Measurements from ENCODE around the gene PHKA1. TPM values are rescaled to one million over a fixed set of nuclear protein-coding genes. Genes with fewer than 3 reads are reported as not detected.
A peak's percentile ranks its signal among the peaks of the same experiment; 100 is the strongest.
"Not testable (repeated sequence)": the region's sequence is repeated elsewhere in the genome, so short reads cannot be mapped to it uniquely, and the experiment has no call there.

The PHKA1 gene
- 2.8 TPM for total RNA-seq

DNA sequence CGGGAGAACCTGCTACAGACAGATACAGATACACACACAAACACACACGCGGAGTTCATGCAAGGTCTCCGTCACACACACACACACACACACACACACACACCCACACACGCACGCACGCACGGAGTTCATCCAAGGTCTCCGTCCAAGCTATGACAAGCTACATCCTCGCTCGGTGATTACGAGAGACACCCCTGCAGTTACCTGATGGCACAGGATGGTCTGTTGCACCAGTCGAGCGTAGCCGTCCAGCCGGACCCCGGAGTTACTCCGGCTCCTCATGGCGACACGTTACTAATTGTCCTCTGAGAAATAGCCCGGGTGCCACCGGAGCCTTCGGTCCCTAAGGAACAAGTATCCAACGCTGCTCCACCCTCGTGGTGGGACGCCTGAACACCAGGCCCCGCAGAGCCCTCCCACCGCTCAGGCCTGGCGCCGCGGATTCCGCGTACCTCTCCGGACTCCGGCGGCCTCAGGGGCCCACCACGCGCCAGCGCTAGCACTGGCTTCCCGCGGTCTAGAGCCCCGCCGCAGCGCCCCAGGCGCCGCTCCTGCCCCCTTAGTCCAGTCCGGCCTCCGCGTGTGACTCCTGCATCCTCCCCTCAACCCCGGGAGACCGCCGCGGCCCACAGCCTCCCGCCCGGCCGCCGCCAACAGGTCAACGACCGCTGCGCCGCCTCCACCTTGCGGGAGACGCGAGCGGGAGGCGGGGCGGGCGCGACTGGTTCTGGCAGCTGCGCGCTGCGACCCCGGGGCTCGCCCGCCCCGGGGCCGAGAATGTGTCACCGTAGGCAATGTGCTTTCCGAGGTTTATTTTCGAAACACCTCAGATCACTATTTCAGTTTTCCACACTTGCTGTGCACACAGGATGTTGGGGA lies at the start of gene PHKA1:
TSS of gene PHKA1 (minus strand) at position 708 of the 879 bp plus-strand sequence. CDS start at position 282, 426 bp downstream.
- intact Hi-C loops (cut with DNase I); DNase-seq (ENCODE audit: low spot score): not testable (repeated sequence)
- ATAC-seq, result peak; percentile 58

DNA sequence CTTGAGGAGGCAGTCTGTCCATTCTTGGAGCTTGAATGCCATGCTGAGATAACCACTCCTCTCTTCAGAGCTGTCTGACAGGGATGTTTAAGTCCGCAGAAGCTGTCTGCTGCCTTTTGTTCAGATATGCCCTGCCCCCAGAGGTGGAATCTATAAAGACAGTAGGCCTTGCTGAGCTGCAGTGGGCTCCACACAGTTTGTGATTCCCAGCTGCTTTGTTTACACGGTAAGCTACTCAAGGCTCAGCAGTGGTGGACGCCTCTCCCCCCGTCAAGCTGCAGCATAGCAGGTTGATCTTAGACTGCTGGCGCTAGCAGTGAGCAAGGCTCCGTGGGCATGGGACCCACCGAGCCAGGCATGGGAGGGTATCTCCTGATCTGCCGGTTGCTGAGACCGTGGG lies 46.3 kb upstream of the PHKA1 start:
- ATAC-seq; DNase-seq (ENCODE audit: low spot score); intact Hi-C loops (cut with DNase I): not testable (repeated sequence)

- intact Hi-C loops (cut with DNase I); DNase-seq (ENCODE audit: low spot score); ATAC-seq: not testable (repeated sequence)
Observed at GRCh38 chrX:72748545-72748944, 34.4 kb upstream of the PHKA1 start.

DNA sequence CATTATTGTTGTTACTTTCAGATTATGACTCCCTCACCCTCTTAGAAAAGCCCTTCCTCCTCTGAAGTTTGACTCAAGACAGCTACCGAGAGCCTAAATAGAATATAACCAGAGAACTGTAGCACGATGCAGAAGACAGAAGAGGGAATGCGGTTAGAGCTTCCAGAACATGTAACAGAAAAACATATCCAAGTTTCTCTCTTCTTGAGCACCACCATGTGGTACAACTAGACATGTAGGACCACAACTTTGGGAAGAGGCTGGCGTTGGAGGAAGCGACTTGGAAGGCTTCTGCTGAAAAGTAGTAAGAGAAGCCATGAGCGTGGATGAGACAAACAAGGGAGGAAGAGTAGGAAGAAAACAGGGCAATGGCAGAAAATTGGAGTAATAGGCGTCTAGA lies 31.4 kb upstream of the PHKA1 start:
- DNase-seq (ENCODE audit: low spot score); intact Hi-C loops (cut with DNase I); ATAC-seq: not testable (repeated sequence)

DNA sequence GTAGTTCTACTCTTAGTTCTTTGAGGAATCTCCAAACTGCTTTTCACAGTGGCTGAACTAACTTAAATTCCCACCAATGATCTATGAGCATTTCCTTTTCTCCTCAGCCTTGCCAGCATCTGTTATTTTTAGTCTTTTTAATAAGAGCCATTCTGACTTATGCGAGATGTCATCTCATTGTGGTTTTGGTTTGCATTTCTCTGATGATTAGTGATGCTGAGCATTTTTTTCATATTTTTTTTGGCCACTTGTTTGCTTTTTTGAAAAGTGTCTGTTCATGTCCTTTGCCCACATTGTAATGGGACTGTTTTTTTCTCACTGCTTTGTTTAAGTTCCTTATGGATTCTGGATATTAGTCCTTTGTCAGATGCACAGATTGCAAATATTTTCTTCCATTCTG lies 21.5 kb upstream of the PHKA1 start:
- ATAC-seq (no peak), DNase-seq (ENCODE audit: low spot score) (no peak)
- intact Hi-C loops (cut with DNase I), result no loop called here

- ATAC-seq; DNase-seq (ENCODE audit: low spot score); intact Hi-C loops (cut with DNase I): not testable (repeated sequence)
Observed at GRCh38 chrX:72733636-72734035, 19.5 kb upstream of the PHKA1 start.

DNA sequence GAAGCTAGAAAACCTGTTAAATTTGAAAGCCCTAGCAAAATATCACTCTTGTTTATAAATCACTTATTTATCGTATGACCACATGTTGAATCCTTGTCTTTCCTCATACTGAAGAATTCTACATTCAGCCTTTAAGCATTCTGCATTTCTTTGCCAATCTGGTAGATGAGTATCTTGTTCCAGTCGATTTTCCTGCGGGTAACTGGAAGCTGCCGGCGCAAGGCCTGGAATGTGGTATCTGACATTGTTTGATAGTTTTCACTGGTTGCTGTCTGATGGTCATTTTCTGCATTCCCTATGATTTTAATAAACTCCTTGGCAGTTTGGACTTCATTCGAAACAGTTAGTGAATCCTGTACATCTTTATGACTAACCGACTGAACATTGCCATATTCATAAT lies 13.7 kb upstream of the PHKA1 start:
- intact Hi-C loops (cut with DNase I), result no loop called here
- ATAC-seq, result no peak

GRCh38 chrX:72716766-72717165 lies 2.7 kb upstream of the PHKA1 start:
- DNase-seq (ENCODE audit: low spot score) (no peak), ATAC-seq (no peak)
- intact Hi-C loops (cut with DNase I), result no loop called here

More for the DNA sequence above, 13.7 kb upstream of the PHKA1 start:
- DNase-seq (ENCODE audit: low spot score), result no peak

DNA sequence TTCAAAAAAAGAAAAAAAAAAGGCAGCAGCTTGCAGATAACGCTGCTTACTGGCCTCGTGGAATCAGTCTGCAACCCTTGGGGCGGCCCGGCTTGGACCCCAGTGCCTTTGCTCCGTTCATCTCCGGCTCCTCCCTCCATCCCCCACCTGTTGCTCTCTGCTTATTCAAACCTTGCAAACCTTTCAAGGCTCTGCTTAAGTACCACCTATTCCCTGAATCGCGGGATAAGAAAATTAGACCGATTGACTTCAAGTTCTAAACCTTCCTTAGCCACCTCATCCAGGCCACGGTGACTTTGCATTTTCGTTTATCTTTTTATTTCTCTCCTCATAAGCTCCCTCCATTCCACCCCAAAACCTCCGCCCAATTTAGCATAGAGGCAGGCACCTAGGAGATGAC lies 1.4 kb upstream of the PHKA1 start:
- intact Hi-C loops (cut with DNase I), result no loop called here
- DNase-seq (ENCODE audit: low spot score) (no peak), ATAC-seq (no peak)

- ATAC-seq, result peak; percentile 93
- intact Hi-C loops (cut with DNase I), result no loop called here
Observed at GRCh38 chrX:72714478-72714916, 391 bp upstream of the PHKA1 start.

DNA sequence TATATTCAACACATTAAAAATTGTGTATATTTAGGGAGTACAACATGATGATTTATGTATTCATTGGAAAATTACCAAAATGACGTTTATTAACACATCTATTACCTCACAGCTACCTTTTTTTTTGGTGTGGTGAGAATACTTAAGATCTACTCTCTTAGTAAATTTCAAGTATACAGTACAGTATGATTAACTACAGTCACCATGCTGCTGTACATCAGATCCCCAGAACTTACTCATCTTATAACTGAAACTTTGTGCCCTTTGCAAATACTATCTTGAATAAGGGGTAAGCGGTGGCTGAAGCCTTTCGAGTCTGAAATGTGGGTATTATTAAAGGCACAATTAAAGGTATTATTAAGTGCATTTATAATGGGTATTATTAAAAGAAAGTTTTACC lies 976 bp downstream of the PHKA1 start:
- no peak for DNase-seq (ENCODE audit: low spot score)
- ATAC-seq, result no peak
- intact Hi-C loops (cut with DNase I), result no loop called here

More at GRCh38 chrX:72714478-72714916, 391 bp upstream of the PHKA1 start:
- peak; percentile 73 for DNase-seq (ENCODE audit: low spot score)

DNA sequence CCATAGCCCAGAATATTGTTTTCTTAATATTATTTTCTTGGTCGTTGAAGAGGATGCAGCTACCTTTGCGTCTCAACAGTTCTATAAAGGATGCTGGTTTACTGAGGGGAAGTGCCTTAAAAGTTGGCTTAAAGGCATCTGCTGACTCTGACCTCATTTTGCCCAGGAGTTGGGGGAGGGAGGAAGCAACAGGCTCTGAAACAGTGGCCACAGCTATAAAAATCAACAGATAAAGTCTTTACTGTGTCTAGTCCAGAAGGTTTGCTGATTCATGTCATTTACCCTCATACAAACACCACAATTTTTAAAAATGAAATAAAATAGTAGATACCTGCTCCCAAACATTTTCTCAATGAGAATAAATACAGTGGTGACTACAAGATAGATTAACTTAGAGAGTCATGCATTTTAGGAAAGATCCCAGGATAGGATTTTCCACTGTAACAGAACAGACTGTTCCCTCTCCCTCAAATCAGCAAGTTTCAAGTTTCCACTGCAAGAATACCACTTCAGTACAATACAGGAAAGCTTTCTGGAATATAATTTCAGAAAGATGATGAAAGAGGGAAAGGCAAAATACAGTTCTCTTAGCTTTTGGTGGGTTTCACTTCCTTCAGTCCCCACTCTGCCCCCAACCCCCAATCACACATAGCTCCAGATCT lies 1.9 kb downstream of the PHKA1 start:
- intact Hi-C loops (cut with DNase I), result no loop called here
- ATAC-seq (peak; percentile 38), DNase-seq (ENCODE audit: low spot score) (no peak)

GRCh38 chrX:72705814-72706213 lies 8.3 kb downstream of the PHKA1 start:
- intact Hi-C loops (cut with DNase I), result no loop called here
- no peak for DNase-seq (ENCODE audit: low spot score)
- ATAC-seq, result peak; percentile 59

DNA sequence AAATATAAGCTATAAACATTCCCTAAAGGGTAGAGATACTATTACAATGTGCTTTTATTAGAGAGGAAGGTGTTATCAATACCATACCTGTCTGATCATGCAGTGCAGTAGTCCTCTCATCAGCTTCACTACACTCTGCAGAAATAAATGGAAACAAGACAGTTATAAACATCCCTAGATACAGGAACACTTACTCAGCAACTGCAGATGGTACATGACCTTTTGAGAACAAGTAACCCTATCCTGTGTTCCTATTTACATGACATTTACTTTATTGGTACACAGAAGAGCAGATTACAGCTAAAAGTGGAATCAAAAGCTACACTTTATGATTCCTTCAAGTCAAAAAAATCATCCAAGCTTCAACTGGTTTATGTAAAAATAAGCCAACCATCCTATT lies 9.0 kb downstream of the PHKA1 start:
- no peak for ATAC-seq
- intact Hi-C loops (cut with DNase I), result no loop called here

DNA sequence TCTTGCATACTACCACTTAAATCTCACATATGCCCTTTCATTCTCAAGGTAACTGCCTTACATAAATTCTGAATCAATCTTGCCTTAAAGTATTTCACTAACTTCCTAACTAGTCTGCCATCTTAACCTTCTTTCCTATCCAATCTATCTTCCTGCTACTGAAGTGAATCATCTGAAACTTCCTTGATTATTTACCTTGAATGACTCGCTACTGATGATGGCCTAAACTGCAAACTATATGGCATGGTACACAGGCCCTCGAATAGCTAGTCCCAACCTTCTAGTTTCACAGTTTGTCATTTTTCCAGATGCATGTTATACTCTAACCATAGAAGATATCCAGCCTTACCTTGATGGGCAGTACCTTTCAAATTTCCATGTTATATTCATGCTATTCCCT lies 19.9 kb downstream of the PHKA1 start:
- ATAC-seq (no peak), DNase-seq (ENCODE audit: low spot score) (no peak)
- intact Hi-C loops (cut with DNase I), result no loop called here

More for the DNA sequence above, 9.0 kb downstream of the PHKA1 start:
- no peak for DNase-seq (ENCODE audit: low spot score)

GRCh38 chrX:72693477-72693876 lies 20.6 kb downstream of the PHKA1 start:
- DNase-seq (ENCODE audit: low spot score) (no peak), ATAC-seq (no peak)
- intact Hi-C loops (cut with DNase I), result no loop called here

DNA sequence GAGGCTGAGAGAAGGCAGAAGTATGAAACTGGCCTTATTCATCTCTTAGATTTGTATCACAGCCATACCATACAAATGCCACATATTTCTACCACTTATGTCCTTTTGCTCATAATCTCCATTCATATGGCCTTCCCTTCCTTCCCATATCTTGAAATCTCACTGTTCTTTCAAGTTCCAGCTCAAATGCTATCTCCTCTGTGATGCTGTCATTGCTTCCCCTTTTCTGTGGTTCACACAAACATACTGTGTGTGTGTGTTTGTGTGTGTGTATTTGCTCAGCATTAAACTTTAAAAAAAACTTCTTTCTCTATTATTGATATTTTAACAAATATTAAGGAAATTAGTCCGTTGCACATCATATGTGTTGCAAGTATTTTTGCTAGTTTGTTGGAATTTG lies 26.7 kb downstream of the PHKA1 start:
- DNase-seq (ENCODE audit: low spot score) (no peak), ATAC-seq (no peak)
- intact Hi-C loops (cut with DNase I), result no loop called here

DNA sequence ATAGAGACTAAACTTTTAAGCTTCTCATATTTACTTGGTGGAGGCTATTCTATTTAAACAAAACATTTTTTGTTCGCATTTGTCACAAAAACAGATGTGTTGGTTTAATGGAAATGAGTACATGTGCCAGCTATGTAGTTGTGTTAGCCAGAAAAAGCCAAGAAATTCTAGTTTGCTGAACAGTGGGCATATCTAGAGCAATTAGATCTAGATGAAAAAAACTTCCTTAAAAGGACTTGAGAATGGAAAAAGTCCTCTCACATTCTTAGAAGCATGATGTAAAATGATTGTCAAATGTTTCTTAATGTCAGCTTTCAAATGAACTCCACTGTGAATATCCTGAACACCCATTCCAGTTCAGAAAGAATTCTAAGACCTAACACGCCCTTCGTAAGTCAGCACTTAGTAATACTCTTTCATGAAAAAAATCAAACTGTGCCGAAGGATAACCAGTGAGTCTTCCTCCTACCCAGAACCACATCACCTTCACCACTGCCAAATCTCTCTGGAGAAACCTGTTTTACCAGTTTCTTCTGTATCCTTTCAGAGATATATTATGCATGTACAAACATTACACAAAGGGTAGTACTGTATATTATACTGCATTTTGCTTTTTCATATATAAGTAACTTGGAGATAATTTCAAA lies 28.2 kb downstream of the PHKA1 start:
- intact Hi-C loops (cut with DNase I), result no loop called here
- ATAC-seq (no peak), DNase-seq (ENCODE audit: low spot score) (no peak)

DNA sequence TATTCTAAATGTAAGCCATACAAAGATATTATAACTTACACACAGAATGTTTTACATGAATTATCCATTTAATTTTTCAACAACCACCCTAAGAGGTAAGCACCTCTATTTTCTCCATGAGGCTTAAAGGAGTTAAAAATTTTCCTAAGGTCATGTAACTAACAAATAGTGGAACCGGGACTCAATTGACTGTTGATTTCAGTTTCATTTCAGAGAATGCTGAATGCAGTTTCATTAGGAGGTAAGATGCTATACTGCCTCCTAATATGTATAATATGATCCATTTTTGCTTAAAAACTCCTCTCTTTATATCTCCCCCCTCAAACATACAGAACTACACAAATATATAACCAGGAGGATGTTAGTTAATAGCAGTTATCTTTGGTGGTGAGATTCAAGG lies 29.1 kb downstream of the PHKA1 start:
- DNase-seq (ENCODE audit: low spot score) (no peak), ATAC-seq (no peak)
- intact Hi-C loops (cut with DNase I), result no loop called here

GRCh38 chrX:72683631-72684030 lies 30.5 kb downstream of the PHKA1 start:
- intact Hi-C loops (cut with DNase I), result no loop called here
- DNase-seq (ENCODE audit: low spot score), result no peak
- ATAC-seq, result no peak
